GM23248 (cell line): Measurements from ENCODE around the gene NUDT4.

ENCODE experiments used
- EZH2 ChIP-seq: fragments of 200-600 bp; sonication (generic); IDR thresholded peaks from 2 replicates; pipeline ENCODE4 v1.6.1; 2018; ENCODE audit warnings: antibody characterized with exemption, mild to moderate bottlenecking; ENCODE audit not compliant: insufficient read depth, poor library complexity, severe bottlenecking
- EZH2phosphoT487 ChIP-seq: fragments of 200-600 bp; sonication (generic); IDR thresholded peaks from 2 replicates; pipeline ENCODE4 v1.6.1; 2018; ENCODE audit warnings: antibody characterized with exemption, moderate library complexity, mild to moderate bottlenecking, low read depth; ENCODE audit not compliant: insufficient read depth

DNA sequence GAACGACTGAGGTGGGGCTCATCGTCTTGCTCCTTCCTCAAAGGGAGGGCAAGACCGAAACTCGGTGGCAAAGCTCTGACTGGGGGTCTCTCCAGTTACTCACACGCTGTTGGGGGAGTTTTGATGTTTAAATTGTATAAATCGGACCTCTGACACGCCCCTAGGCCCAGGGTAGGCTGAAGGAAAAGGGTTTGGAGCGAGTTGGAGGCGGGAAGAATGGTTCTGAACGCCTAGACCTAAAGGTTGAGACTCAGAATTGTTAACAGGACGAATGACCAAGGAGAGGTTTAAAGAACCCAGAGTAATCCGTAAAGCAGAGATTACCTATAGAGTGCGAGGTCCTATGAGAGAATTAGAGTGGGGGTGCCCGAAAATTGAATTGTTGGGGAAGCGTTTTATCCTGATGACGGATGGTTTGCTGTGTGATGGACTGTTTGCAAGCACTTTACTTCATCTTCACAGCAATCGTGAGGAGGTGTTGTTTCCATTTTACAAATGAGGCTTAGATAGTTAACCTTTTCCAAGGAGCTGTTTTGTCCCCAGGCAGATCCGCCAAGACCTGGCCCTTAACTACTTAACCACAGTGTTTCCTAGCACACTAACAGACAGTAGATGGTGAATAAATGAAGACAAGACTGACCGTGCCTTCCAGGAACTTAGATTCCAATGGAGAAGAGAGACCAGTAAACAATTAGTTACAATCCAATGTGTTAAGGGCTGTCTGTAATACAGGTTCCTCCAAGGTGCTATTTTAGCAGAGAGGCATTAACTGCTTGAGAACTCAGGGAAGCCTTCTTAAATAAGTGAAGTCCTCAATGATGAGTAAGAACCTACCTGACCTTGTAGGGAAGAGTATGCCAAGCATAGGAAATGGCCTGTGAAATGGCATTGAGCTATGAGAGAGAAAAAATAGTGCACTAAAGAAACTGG lies 65.0 kb downstream of the NUDT4 start:
- TF ChIP-seq EZH2 = no peak
- TF ChIP-seq EZH2phosphoT487 = no peak
